Activated CD4-positive, CD25-positive, alpha-beta regulatory T cell treated with anti-CD3 and anti-CD28 coated beads, Interleukin-2, amount 50 U/mL, for 72 hours (primary cell): Measurements from ENCODE around the gene MARK3.

Source experiments
- DNase-seq: peaks from one replicate; pipeline ENCODE4 v3.0.0; 2021

MARK3 gene

GRCh38 chr14:103528146-103528586 lies 143.0 kb downstream of the MARK3 start:
- no peak for DNase-seq

GRCh38 chr14:103528587-103529382 lies 143.6 kb downstream of the MARK3 start, which contains the start of gene TRMT61A:
Gene TRMT61A, plus strand, starts transcription at chr14:103529196. Its CDS starts 783 bp downstream, at chr14:103529979.
- DNase-seq: peak; percentile 79

- no peak for DNase-seq
These were observed 144.5 kb downstream of the MARK3 start for GRCh38 chr14:103529383-103530365.

GRCh38 chr14:103530390-103530789 lies 145.2 kb downstream of the MARK3 start:
- DNase-seq: no peak

GRCh38 chr14:103530831-103531230 lies 145.6 kb downstream of the MARK3 start:
- no peak for DNase-seq

GRCh38 chr14:103531421-103532215 lies 146.4 kb downstream of the MARK3 start:
- DNase-seq: no peak

GRCh38 chr14:103532216-103533136 lies 147.3 kb downstream of the MARK3 start:
- no peak for DNase-seq

GRCh38 chr14:103533137-103533998 lies 148.2 kb downstream of the MARK3 start:
- no peak for DNase-seq

GRCh38 chr14:103533999-103534575 lies 148.9 kb downstream of the MARK3 start:
- no peak for DNase-seq

- no peak for DNase-seq
These were observed 149.4 kb downstream of the MARK3 start for GRCh38 chr14:103534576-103535061.

- no peak for DNase-seq
These were observed 150.1 kb downstream of the MARK3 start for GRCh38 chr14:103535081-103535890.

- no peak for DNase-seq
These were observed 150.8 kb downstream of the MARK3 start for GRCh38 chr14:103535891-103536565.

- DNase-seq: no peak
These were observed 151.5 kb downstream of the MARK3 start for GRCh38 chr14:103536693-103537092.

GRCh38 chr14:103537175-103537990 lies 152.2 kb downstream of the MARK3 start:
- DNase-seq: no peak

GRCh38 chr14:103538291-103539055 lies 153.3 kb downstream of the MARK3 start:
- DNase-seq: no peak

GRCh38 chr14:103539056-103539825 lies 154.0 kb downstream of the MARK3 start:
- no peak for DNase-seq
